ENCODE measurements around the gene GHR. TPM values are rescaled to one million over a fixed set of nuclear protein-coding genes. Genes with fewer than 3 reads are reported as not detected.

Gene GHR
- total RNA-seq, 1 donor from 2014 or later = 6.6 TPM

- Mint-ChIP-seq H3K27me3 (no peaks in the 10 kb centered on the region), H3K4me3 (ENCODE audit: low read depth) (no peak overlapping the region), H3K4me1 (ENCODE audit: low read depth) (peaks cover 2% of the 10 kb centered on the region), H3K9me3 (ENCODE audit: low read depth) (no peaks in the 10 kb centered on the region), H3K27ac (no peak overlapping the region), H3K36me3 (ENCODE audit: insufficient read depth) (no peaks in the 10 kb centered on the region)
- DNase-seq (ENCODE audit: low spot score, unreplicated experiment) = no peak
- TF ChIP-seq CTCF (IDR thresholded peaks at IDR 0.05; ENCODE audit: unreplicated experiment) = no peak
These were observed 201.7 kb downstream of the GHR start for GRCh38 chr5:42624912-42625311.

DNA sequence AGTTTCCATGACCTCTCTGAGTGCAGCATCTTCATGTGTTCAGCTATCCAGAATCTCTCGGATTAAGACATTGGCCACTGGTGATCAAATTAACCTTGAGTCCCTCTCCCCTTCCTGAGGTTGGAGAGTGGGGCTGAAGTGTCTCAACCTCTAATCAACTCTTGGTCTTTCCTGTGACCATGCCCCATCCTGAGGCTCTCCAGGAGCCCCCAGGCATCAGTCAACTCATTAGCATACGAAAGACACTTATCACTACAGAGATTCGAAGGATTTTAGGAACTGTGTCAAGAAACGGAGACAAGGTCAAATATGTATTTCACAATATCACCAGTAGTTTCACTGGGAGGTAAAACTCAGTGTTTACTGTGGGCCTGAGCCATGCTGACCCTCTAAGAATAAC is 203.2 kb downstream of the GHR start:
- no peak for DNase-seq (ENCODE audit: low spot score, unreplicated experiment)
- no peak overlapping the region for H3K4me3 Mint-ChIP-seq (ENCODE audit: low read depth)
- peaks cover 5% of the 10 kb centered on the region for H3K4me1 Mint-ChIP-seq (ENCODE audit: low read depth)
- no peak overlapping the region for H3K27ac Mint-ChIP-seq
- H3K9me3 Mint-ChIP-seq (ENCODE audit: low read depth) = no peaks in the 10 kb centered on the region
- H3K27me3 Mint-ChIP-seq = no peaks in the 10 kb centered on the region
- no peaks in the 10 kb centered on the region for H3K36me3 Mint-ChIP-seq (ENCODE audit: insufficient read depth)
- no peak for TF ChIP-seq CTCF (IDR thresholded peaks at IDR 0.05; ENCODE audit: unreplicated experiment)

GRCh38 chr5:42628821-42629220 is 205.6 kb downstream of the GHR start:
- peaks cover 7% of the 10 kb centered on the region for H3K4me1 Mint-ChIP-seq (ENCODE audit: low read depth)
- no peaks in the 10 kb centered on the region for H3K36me3 Mint-ChIP-seq (ENCODE audit: insufficient read depth)
- H3K9me3 Mint-ChIP-seq (ENCODE audit: low read depth) = no peaks in the 10 kb centered on the region
- no peak overlapping the region for H3K4me3 Mint-ChIP-seq (ENCODE audit: low read depth)
- H3K27ac Mint-ChIP-seq = no peak overlapping the region
- H3K27me3 Mint-ChIP-seq = no peaks in the 10 kb centered on the region
- TF ChIP-seq CTCF (IDR thresholded peaks at IDR 0.05; ENCODE audit: unreplicated experiment) = no peak
- DNase-seq (ENCODE audit: low spot score, unreplicated experiment) = no peak

GRCh38 chr5:42629284-42629683 is 206.0 kb downstream of the GHR start:
- Mint-ChIP-seq H3K27ac (no peak overlapping the region), H3K4me3 (ENCODE audit: low read depth) (no peak overlapping the region), H3K27me3 (no peaks in the 10 kb centered on the region), H3K4me1 (ENCODE audit: low read depth) (peaks cover 7% of the 10 kb centered on the region), H3K36me3 (ENCODE audit: insufficient read depth) (no peaks in the 10 kb centered on the region), H3K9me3 (ENCODE audit: low read depth) (no peaks in the 10 kb centered on the region)
- no peak for DNase-seq (ENCODE audit: low spot score, unreplicated experiment)
- no peak for TF ChIP-seq CTCF (IDR thresholded peaks at IDR 0.05; ENCODE audit: unreplicated experiment)

GRCh38 chr5:42631241-42631640 is 208.0 kb downstream of the GHR start:
- Mint-ChIP-seq H3K9me3 (ENCODE audit: low read depth) (no peaks in the 10 kb centered on the region), H3K36me3 (ENCODE audit: insufficient read depth) (no peaks in the 10 kb centered on the region), H3K27ac (no peak overlapping the region), H3K4me1 (ENCODE audit: low read depth) (peaks cover 7% of the 10 kb centered on the region), H3K27me3 (no peaks in the 10 kb centered on the region), H3K4me3 (ENCODE audit: low read depth) (no peak overlapping the region)
- no peak for TF ChIP-seq CTCF (IDR thresholded peaks at IDR 0.05; ENCODE audit: unreplicated experiment)
- DNase-seq (ENCODE audit: low spot score, unreplicated experiment) = no peak
